Stomach (tissue), 9 donors: ENCODE results near the gene PHOX2A. TPM values are rescaled to one million over a fixed set of nuclear protein-coding genes. Genes with fewer than 3 reads are reported as not detected.
A peak's percentile ranks its signal among the peaks of the same experiment; 100 is the strongest.

Experiments
- DNase-seq, 2 donors: peaks; one replicate each; pipeline versions ENCODE4 v3.0.0 to v3.0.0-alpha.2; 2013 to 2019
- H3K27ac ChIP-seq, 5 donors: fragments of 200-600 bp in 4 of 5; sonication (generic) in 4 of 5; one replicate each; pipeline ENCODE4 v1.5.1; 2013 to 2019; ENCODE audit warnings: mild to moderate bottlenecking in 1 of 5, moderate library complexity in 1 of 5
- H3K27me3 ChIP-seq, 3 donors: fragments of 200-600 bp; sonication (generic); one replicate each; pipeline ENCODE4 v1.5.1; 2017 to 2019; ENCODE audit warnings: mixed run types in 1 of 3
- H3K36me3 ChIP-seq, 4 donors: fragments of 200-600 bp; sonication (generic); 1 replicate in 3 of 4; 2 replicates in 1 of 4; pipeline ENCODE4 v1.5.1; 2016 to 2019
- H3K4me1 ChIP-seq, 4 donors: fragments of 200-600 bp; sonication (generic); one replicate each; pipeline ENCODE4 v1.5.1; 2016 to 2019
- H3K4me3 ChIP-seq, 4 donors: fragments of 200-600 bp; sonication (generic) in 3 of 4; one replicate each; pipeline ENCODE4 v1.5.1; 2016 to 2019; ENCODE audit warnings: mild to moderate bottlenecking in 1 of 4
- H3K9me3 ChIP-seq, 4 donors: fragments of 200-600 bp; sonication (generic); one replicate each; pipeline ENCODE4 v1.5.1; 2016 to 2019
- EP300 ChIP-seq: sonication (generic); formaldehyde crosslinking; IDR thresholded peaks from one replicate; pipeline ENCODE4 v1.6.1; 2017; ENCODE audit warnings: antibody characterized with exemption
- POLR2A ChIP-seq, 4 donors: fragments of 450-650 bp; IDR thresholded peaks; one replicate each; pipeline ENCODE4 v1.6.1; 2016; ENCODE audit warnings: antibody characterized with exemption in 4 of 4, control low read depth in 2 of 4, mild to moderate bottlenecking in 1 of 4, moderate library complexity in 1 of 4
- POLR2AphosphoS5 ChIP-seq, 3 donors: sonication (generic); formaldehyde crosslinking; IDR thresholded peaks; one replicate each; pipeline ENCODE4 v1.6.1; 2016; ENCODE audit warnings: antibody characterized with exemption in 3 of 3
- WGBS, 5 donors: extraction: QIAGEN DNeasy Blood & Tissue Kit in 3 of 5; methylation state at CpG; one replicate each; pipeline versions ENCODE4 v1.1.5 to v1.1.7; 2013 to 2018; 5-methylcytosine and 5-hydroxymethylcytosine counted together
- intact Hi-C: fragments of 100-400 bp; cut with DNase I; formaldehyde crosslinking; loops from one replicate; pipeline ENCODE4 v1.15.1; 2023; ENCODE audit warnings: low total_unique reads
- polyA plus RNA-seq, 3 donors: library from polyadenylated mRNA; stranded (reverse); fragments of 200-250 nt; gene quantifications; one replicate each; pipeline ENCODE4 v1.2.3, GENCODE V29; 2013
- total RNA-seq, 5 donors: library from RNA; depleted of rRNA; stranded (reverse); fragments of >200 nt; gene quantifications; one replicate each; pipeline versions ENCODE4 v1.1.0 to v1.2.3, GENCODE V29; 2014 to 2016
- TF ChIP-seq, protein P1 (sequence below), 7 experiments: fragments of 450-650 bp in 4 of 7; fragments of 200-600 bp in 3 of 7; sonication (generic) in 3 of 7; IDR thresholded peaks; one replicate each; pipeline ENCODE4 v1.5.1; 2016 to 2019; ENCODE audit warnings: antibody characterized with exemption in 7 of 7, control low read depth in 2 of 7, mild to moderate bottlenecking in 1 of 7
- donor health status: healthy with polysubstance abuse.
- donor health status: Bipolar disorder and iron deficiency.
- donor health status: healthy.

PHOX2A gene
- total and polyA plus RNA-seq, 8 donors = 0.53 TPM; not detected in 7

DNA sequence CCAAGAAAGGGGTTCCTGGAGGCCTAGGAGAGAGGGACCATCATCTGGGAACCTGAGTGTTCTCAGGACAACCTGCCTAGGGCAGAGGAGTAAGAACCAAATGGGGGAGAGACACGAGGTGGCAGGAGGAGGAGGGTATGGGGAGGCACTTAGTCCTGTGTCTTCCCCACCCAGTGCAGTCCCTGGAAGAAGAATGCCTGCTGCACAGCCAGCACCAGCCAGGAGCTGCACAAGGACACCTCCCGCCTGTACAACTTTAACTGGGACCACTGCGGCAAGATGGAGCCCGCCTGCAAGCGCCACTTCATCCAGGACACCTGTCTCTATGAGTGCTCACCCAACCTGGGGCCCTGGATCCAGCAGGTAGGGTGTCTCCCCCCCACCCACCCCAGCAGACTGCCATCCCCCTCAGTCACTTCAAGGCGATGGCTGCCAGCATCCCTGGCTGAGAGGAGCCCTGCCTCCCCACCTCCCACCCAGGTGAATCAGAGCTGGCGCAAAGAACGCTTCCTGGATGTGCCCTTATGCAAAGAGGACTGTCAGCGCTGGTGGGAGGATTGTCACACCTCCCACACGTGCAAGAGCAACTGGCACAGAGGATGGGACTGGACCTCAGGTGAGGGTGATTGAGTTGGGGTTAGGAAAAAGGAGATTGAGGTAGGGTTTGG, 23.1 kb downstream of the PHOX2A start:
- no peak for TF ChIP-seq POLR2AphosphoS5 (IDR thresholded peaks at IDR 0.05)
- no peak for TF ChIP-seq POLR2A (IDR thresholded peaks at IDR 0.05)
- TF ChIP-seq, protein P1, sequence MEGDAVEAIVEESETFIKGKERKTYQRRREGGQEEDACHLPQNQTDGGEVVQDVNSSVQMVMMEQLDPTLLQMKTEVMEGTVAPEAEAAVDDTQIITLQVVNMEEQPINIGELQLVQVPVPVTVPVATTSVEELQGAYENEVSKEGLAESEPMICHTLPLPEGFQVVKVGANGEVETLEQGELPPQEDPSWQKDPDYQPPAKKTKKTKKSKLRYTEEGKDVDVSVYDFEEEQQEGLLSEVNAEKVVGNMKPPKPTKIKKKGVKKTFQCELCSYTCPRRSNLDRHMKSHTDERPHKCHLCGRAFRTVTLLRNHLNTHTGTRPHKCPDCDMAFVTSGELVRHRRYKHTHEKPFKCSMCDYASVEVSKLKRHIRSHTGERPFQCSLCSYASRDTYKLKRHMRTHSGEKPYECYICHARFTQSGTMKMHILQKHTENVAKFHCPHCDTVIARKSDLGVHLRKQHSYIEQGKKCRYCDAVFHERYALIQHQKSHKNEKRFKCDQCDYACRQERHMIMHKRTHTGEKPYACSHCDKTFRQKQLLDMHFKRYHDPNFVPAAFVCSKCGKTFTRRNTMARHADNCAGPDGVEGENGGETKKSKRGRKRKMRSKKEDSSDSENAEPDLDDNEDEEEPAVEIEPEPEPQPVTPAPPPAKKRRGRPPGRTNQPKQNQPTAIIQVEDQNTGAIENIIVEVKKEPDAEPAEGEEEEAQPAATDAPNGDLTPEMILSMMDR (IDR thresholded peaks at IDR 0.05) = no peak
- no peak for TF ChIP-seq EP300
- peak in 1 of 2 donors; percentile 22 for DNase-seq
- WGBS, 5 donors = 78 to 91% (median 87%) methylated on average over 8 to 10 of the region's 10 CpGs

DNA sequence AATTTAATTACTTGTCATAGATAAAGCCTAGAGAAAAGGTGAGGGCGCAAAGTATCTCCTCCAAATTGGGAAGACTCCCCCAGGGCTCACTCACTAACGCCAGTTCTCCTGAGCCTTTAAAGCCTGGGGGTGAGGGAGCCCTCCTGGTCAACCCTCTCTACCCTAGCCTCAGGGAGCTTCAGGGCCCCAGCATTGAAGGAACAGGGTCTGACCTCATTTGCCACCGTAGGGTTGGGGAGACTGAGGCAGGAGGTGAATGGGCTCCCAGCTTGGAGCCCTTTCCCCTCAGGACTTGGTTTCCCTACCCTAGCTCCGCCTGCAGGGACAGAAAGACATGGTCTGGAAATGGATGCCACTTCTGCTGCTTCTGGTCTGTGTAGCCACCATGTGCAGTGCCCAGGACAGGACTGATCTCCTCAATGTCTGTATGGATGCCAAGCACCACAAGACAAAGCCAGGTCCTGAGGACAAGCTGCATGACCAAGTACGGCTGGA, 25.7 kb downstream of the PHOX2A start:
- Histone ChIP-seq H3K4me3 (no peak overlapping the region), H3K9me3 (no peaks in the 10 kb centered on the region), H3K27ac (no peak overlapping the region), H3K27me3 (peaks cover 0 to 10% (median 4%) of the 10 kb centered on the region in 3 donors), H3K36me3 (no peaks in the 10 kb centered on the region), H3K4me1 (peaks cover 7 to 12% (median 9%) of the 10 kb centered on the region in 4 donors)
- DNase-seq = no peak
- 86 to 92% (median 88%) methylated on average over 4 to 5 of the region's 5 CpGs for WGBS, 5 donors
- TF ChIP-seq EP300 (no peak), POLR2A (IDR thresholded peaks at IDR 0.05) (no peak), POLR2AphosphoS5 (IDR thresholded peaks at IDR 0.05) (no peak)
- TF ChIP-seq, protein P1 (IDR thresholded peaks at IDR 0.05) = no peak
- intact Hi-C loops = no loop called here

More for the DNA sequence above, 23.1 kb downstream of the PHOX2A start:
- H3K4me1 ChIP-seq = peaks cover 16 to 24% (median 20%) of the 10 kb centered on the region in 4 donors
- no peaks in the 10 kb centered on the region for H3K36me3 ChIP-seq
- H3K9me3 ChIP-seq = no peaks in the 10 kb centered on the region
- H3K27me3 ChIP-seq = peaks cover 0 to 10% (median 4%) of the 10 kb centered on the region in 3 donors
- H3K4me3 ChIP-seq = no peak overlapping the region
- intact Hi-C loops = no loop called here
- H3K27ac ChIP-seq = no peak overlapping the region

DNA sequence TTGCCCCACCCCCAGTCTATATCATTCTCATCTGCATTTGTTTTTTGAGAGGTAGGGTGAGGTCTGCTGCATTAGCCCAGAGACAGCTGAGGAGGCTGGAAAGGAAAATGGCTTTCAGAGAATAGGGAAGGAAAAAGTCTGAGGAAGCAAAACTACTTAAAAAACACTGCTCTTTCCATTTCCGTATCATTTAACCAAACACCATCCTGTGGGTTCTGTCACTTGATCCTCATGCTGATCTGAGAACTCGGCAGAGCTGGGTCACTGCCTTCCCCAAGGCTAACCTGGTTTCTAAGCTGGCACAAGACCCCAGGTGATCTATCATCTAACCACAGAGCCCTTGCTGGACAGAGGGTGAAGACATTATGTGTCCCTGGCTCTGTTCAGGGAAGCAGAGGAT, 26.1 kb downstream of the PHOX2A start:
- TF ChIP-seq, protein P1 (IDR thresholded peaks at IDR 0.05) = no peak
- no peak for TF ChIP-seq POLR2A (IDR thresholded peaks at IDR 0.05)
- Histone ChIP-seq H3K4me1 (peaks cover 7 to 11% (median 9%) of the 10 kb centered on the region in 4 donors), H3K27me3 (peaks cover 0 to 10% (median 4%) of the 10 kb centered on the region in 3 donors), H3K9me3 (no peaks in the 10 kb centered on the region), H3K4me3 (no peak overlapping the region), H3K36me3 (no peaks in the 10 kb centered on the region), H3K27ac (no peak overlapping the region)
- peak in 1 of 2 donors; percentile 10 for DNase-seq
- intact Hi-C loops = no loop called here
- WGBS, 5 donors = 26 to 40% (median 30%) methylated on average over 2 of the region's 2 CpGs

DNA sequence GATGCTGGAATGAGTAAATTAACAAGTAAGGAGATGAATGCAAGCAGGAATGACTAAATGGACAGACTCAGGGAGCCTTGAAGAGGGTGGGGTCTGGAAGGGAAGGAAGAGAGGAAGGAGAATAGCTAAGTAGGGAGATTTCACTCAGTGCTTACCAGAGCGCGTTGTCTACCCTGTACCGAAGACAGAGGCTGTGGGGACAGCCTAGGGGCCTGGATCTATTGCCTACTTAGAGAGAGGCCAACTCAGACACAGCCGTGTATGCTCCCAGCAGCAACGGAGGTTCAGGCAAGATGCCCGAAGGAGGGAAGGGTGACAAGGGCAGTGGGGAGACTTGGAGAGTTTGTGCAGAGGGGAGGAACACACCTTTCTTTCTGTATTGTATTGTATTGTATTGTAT, 27.3 kb downstream of the PHOX2A start, which contains the start of gene FOLR2:
Gene FOLR2 (plus strand): TSS at position 157 of the 400 bp plus-strand sequence. CDS start 1,791 bp downstream, outside the sequence.
- H3K4me3 ChIP-seq = peak within 1 kb of the TSS in 2 of 4 donors; percentile 1 to 12
- 74 to 89% (median 87%) methylated on average over 6 of the region's 6 CpGs for WGBS, 5 donors
- H3K27ac ChIP-seq = no peak within 1 kb of the TSS

More for the DNA sequence above, 27.3 kb downstream of the PHOX2A start, which contains the start of gene FOLR2:
- H3K36me3 ChIP-seq = no peaks in the 10 kb centered on the region
- no peaks in the 10 kb centered on the region for H3K4me1 ChIP-seq
- DNase-seq = peak in 1 of 2 donors; percentile 13
- H3K27me3 ChIP-seq = peaks cover 0 to 10% (median 4%) of the 10 kb centered on the region in 3 donors
- TF ChIP-seq POLR2A (IDR thresholded peaks at IDR 0.05) = no peak
- TF ChIP-seq POLR2AphosphoS5 (IDR thresholded peaks at IDR 0.05) = no peak
- no peak for TF ChIP-seq EP300
- TF ChIP-seq, protein P1 (IDR thresholded peaks at IDR 0.05) = no peak
- intact Hi-C loops = no loop called here
- H3K9me3 ChIP-seq = no peaks in the 10 kb centered on the region
